Nasal cavity respiratory epithelium epithelial cell of viscerocranial mucosa (primary cell): Measurements from ENCODE around the gene PSMA6. TPM values are rescaled to one million over a fixed set of nuclear protein-coding genes. Genes with fewer than 3 reads are reported as not detected.

Experiments used
- total RNA-seq: library from RNA; depleted of rRNA; stranded (reverse); fragments of >200 nt; gene quantifications from 2 replicates; pipeline ENCODE4 v1.2.3, GENCODE V29; 2014

PSMA6 gene
- total RNA-seq = 140 and 204 TPM in 2 replicates

GRCh38 chr14:35292051-35292769, at the start of gene PSMA6:
Gene PSMA6 (plus strand): TSS chr14:35292382. CDS start chr14:35292477, 95 bp downstream.

Other genes with a start within 250 kb of the PSMA6 start
- gene FAM177A1, start 246.1 kb upstream of the PSMA6 start, total RNA-seq = 36.2 and 52.5 TPM in 2 replicates
- gene PPP2R3C, start 170.4 kb upstream of the PSMA6 start, total RNA-seq = 18.7 and 20.2 TPM in 2 replicates
- gene PRORP, start 169.8 kb upstream of the PSMA6 start, total RNA-seq = 23.2 and 41.8 TPM in 2 replicates
- gene NFKBIA, start 112.4 kb downstream of the PSMA6 start, total RNA-seq = 69.4 and 137 TPM in 2 replicates
- gene INSM2, start 241.8 kb downstream of the PSMA6 start, total RNA-seq = not detected in 2 replicates